ENCODE measurements around the gene TLL2.

DNA sequence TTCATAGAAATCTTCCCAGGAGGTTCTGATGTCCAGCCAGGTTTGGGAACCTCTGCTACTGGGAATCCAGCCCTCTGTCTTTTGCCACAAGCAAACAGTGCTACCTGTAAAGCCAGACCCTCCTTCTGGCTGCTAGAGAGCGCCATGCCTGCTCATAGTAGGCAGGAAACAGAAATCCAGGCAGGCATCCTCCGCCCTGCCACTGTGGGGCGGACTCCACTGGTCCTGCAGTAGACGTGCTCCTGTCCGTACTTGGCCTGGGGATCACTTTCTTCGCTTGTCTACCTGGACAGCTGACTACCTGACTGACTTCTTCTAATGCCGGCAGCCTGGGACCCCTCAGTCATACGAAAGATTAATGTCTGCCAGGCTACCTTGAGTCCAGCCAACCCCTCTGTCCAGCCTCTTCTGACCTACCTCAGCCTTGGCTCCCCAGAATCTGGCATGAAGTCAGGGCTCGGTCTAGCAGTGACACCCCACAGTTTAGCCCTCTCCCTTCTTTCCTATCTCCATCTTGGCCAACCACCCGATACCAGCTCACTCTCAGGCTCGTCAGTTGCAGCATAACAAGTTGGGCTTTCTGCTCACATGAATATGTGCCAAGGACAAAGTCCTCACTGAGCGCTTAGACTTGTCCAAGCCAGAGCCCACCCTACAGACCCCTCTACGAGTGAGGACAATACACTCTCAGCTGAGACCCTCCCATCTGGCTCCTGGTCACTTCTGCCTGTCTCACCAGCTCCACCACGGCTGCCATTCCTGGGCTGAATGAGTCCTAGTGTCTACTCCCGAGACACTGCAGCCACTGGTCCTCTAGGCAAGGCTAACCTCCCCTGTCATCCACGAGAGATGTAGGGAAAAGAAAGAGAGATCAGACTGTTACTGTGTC, 111.1 kb downstream of the TLL2 start:
- no peak for TF ChIP-seq POLR2AphosphoS5 (IDR thresholded peaks at IDR 0.05)
- TF ChIP-seq POLR2A (IDR thresholded peaks at IDR 0.05) = no peak
